Astrocyte (in vitro differentiated cells and primary cell): ENCODE data around the gene UBR4. TPM values are rescaled to one million over a fixed set of nuclear protein-coding genes. Genes with fewer than 3 reads are reported as not detected.
"Not testable (repeated sequence)": the region's sequence is repeated elsewhere in the genome, so short reads cannot be mapped to it uniquely, and the experiment has no call there.

Source experiments
- DNase-seq: peaks from one replicate; pipeline ENCODE4 v3.0.0-alpha.2; 2010; ENCODE audit warnings: low read depth
- FAIRE-seq: peaks from 2 replicates; lab custom pipeline; 2011; peaks lifted over from hg19 to GRCh38; lab: Jason Lieb, UNC
- H2AFZ ChIP-seq: 2 replicates; pipeline ENCODE4 v1.6.0; 2012; ENCODE audit warnings: low read depth, low read length, inconsistent platforms
- H3K27ac ChIP-seq: 2 replicates; pipeline ENCODE4 v1.5.1; 2011; ENCODE audit warnings: low read depth, low read length, inconsistent platforms
- H3K27me3 ChIP-seq: 2 replicates; pipeline ENCODE4 v1.6.0; 2011; ENCODE audit warnings: low read length, inconsistent platforms; ENCODE audit not compliant: insufficient read depth
- H3K36me3 ChIP-seq: 2 replicates; pipeline ENCODE4 v1.5.1; 2011; ENCODE audit warnings: low read length, inconsistent platforms; ENCODE audit not compliant: insufficient read depth
- H3K4me1 ChIP-seq: 2 replicates; pipeline ENCODE4 v1.5.1; 2011; ENCODE audit warnings: low read length, inconsistent platforms; ENCODE audit not compliant: insufficient read depth
- H3K4me2 ChIP-seq: 2 replicates; pipeline ENCODE4 v1.6.0; 2012; ENCODE audit warnings: low read length, inconsistent platforms
- H3K4me3 ChIP-seq: 2 replicates; pipeline ENCODE4 v1.5.1; 2011; ENCODE audit warnings: low read depth, mild to moderate bottlenecking, low read length, inconsistent platforms; ENCODE audit not compliant: insufficient read depth
- H3K79me2 ChIP-seq: 2 replicates; pipeline ENCODE4 v1.6.0; 2012; ENCODE audit warnings: mild to moderate bottlenecking, low read length, inconsistent platforms; ENCODE audit not compliant: insufficient read depth
- H3K9ac ChIP-seq: 2 replicates; pipeline ENCODE4 v1.6.0; 2012; ENCODE audit warnings: mild to moderate bottlenecking, low read length, inconsistent platforms
- H3K9me3 ChIP-seq: 2 replicates; pipeline ENCODE4 v1.5.1; 2012; ENCODE audit warnings: low read depth, mild to moderate bottlenecking, low read length, inconsistent platforms; ENCODE audit not compliant: insufficient read depth
- H4K20me1 ChIP-seq: 2 replicates; pipeline ENCODE4 v1.6.0; 2012; ENCODE audit warnings: low read length, inconsistent platforms; ENCODE audit not compliant: insufficient read depth
- H3K27ac Mint-ChIP-seq: one replicate; pipeline ENCODE4 v1.8.0; 2021; ENCODE audit warnings: mild to moderate bottlenecking, mixed read lengths; ENCODE audit not compliant: unreplicated experiment
- H3K27me3 Mint-ChIP-seq: one replicate; pipeline ENCODE4 v1.8.0; 2021; ENCODE audit warnings: low read depth, mixed read lengths; ENCODE audit not compliant: unreplicated experiment
- H3K36me3 Mint-ChIP-seq: one replicate; pipeline ENCODE4 v1.8.0; 2021; ENCODE audit warnings: low read depth, mixed read lengths; ENCODE audit not compliant: unreplicated experiment
- H3K4me1 Mint-ChIP-seq: one replicate; pipeline ENCODE4 v1.8.0; 2021; ENCODE audit warnings: low read depth, mixed read lengths; ENCODE audit not compliant: unreplicated experiment
- H3K4me3 Mint-ChIP-seq: one replicate; pipeline ENCODE4 v1.8.0; 2021; ENCODE audit warnings: mild to moderate bottlenecking, moderate library complexity, mixed read lengths; ENCODE audit not compliant: unreplicated experiment
- H3K9me3 Mint-ChIP-seq: one replicate; pipeline ENCODE4 v1.8.0; 2021; ENCODE audit warnings: mild to moderate bottlenecking, mixed read lengths; ENCODE audit not compliant: unreplicated experiment
- CTCF ChIP-seq: IDR thresholded peaks from 2 replicates; pipeline ENCODE4 v1.5.1; 2011; ENCODE audit warnings: low read depth, mild to moderate bottlenecking, inconsistent platforms, low read length, moderate library complexity; ENCODE audit not compliant: insufficient read depth
- EZH2 ChIP-seq: IDR thresholded peaks from 2 replicates; pipeline ENCODE4 v1.6.1; 2012; ENCODE audit warnings: mild to moderate bottlenecking, low read length, inconsistent platforms; ENCODE audit not compliant: insufficient read depth
- total RNA-seq: library from RNA; stranded (reverse); gene quantifications from 2 replicates; pipeline ENCODE4 v1.2.1, GENCODE V29; 2021

UBR4 gene
- total RNA-seq, 1 donor from 2014 or later: 153 TPM

- Histone ChIP-seq H3K9ac (no peak overlapping the region), H3K36me3 (peaks cover 43% of the 10 kb centered on the region), H3K4me1 (no peaks in the 10 kb centered on the region), H3K4me3 (no peak overlapping the region), H4K20me1 (peaks cover 50% of the 10 kb centered on the region), H3K27me3 (no peaks in the 10 kb centered on the region), H3K9me3 (no peaks in the 10 kb centered on the region), H3K4me2 (no peak overlapping the region), H3K79me2 (peaks cover 29% of the 10 kb centered on the region), H3K27ac (no peak overlapping the region), H2AFZ (no peak overlapping the region)
- no peak for TF ChIP-seq EZH2
- no peak for TF ChIP-seq CTCF
- no peak overlapping the region for H3K27ac Mint-ChIP-seq
- FAIRE-seq (no peak), DNase-seq (no peak)
- no peaks in the 10 kb centered on the region for H3K4me1 Mint-ChIP-seq
- no peaks in the 10 kb centered on the region for H3K9me3 Mint-ChIP-seq
- H3K27me3 Mint-ChIP-seq: no peaks in the 10 kb centered on the region
- no peak overlapping the region for H3K4me3 Mint-ChIP-seq
- H3K36me3 Mint-ChIP-seq: peaks cover 28% of the 10 kb centered on the region
Observed at GRCh38 chr1:19219451-19219850, 9.4 kb upstream of the UBR4 start.

- H3K27ac ChIP-seq, DNase-seq, H3K9ac ChIP-seq, H3K4me3 ChIP-seq, H3K4me3 Mint-ChIP-seq, H3K9me3 Mint-ChIP-seq, H3K4me1 ChIP-seq, H3K27me3 ChIP-seq, H3K4me2 ChIP-seq, H3K27ac Mint-ChIP-seq, H3K27me3 Mint-ChIP-seq, H2AFZ ChIP-seq, FAIRE-seq, H3K9me3 ChIP-seq: not testable (repeated sequence)
- H3K4me1 Mint-ChIP-seq: peaks cover 13% of the 10 kb centered on the region
- Histone ChIP-seq H4K20me1 (peaks cover 38% of the 10 kb centered on the region), H3K79me2 (peaks cover 53% of the 10 kb centered on the region), H3K36me3 (peaks cover 48% of the 10 kb centered on the region)
- H3K36me3 Mint-ChIP-seq: peaks cover 19% of the 10 kb centered on the region
Observed at GRCh38 chr1:19216585-19216984, 6.5 kb upstream of the UBR4 start.

GRCh38 chr1:19213580-19213979 is 3.5 kb upstream of the UBR4 start:
- peaks cover 78% of the 10 kb centered on the region for H3K79me2 ChIP-seq
- Mint-ChIP-seq H3K27ac (no peak overlapping the region), H3K36me3 (no peaks in the 10 kb centered on the region), H3K9me3 (no peaks in the 10 kb centered on the region), H3K4me3 (no peak overlapping the region), H3K4me1 (peaks cover 13% of the 10 kb centered on the region), H3K27me3 (no peaks in the 10 kb centered on the region)
- no peak for FAIRE-seq
- H4K20me1 ChIP-seq: peaks cover 30% of the 10 kb centered on the region
- peaks cover 7% of the 10 kb centered on the region for H3K4me1 ChIP-seq
- peaks cover 28% of the 10 kb centered on the region for H3K36me3 ChIP-seq
- H3K4me2 ChIP-seq: no peak overlapping the region
- TF ChIP-seq EZH2: no peak
- TF ChIP-seq CTCF: no peak
- no peak for DNase-seq
- no peaks in the 10 kb centered on the region for H3K9me3 ChIP-seq
- H3K27me3 ChIP-seq: no peaks in the 10 kb centered on the region
- H3K27ac ChIP-seq: no peak overlapping the region
- no peak overlapping the region for H2AFZ ChIP-seq
- H3K4me3 ChIP-seq: no peak overlapping the region
- no peak overlapping the region for H3K9ac ChIP-seq
